SK-N-SH (cell line): ENCODE data around the gene KLHL4. TPM values are rescaled to one million over a fixed set of nuclear protein-coding genes. Genes with fewer than 3 reads are reported as not detected.
"Not testable (repeated sequence)": the region's sequence is repeated elsewhere in the genome, so short reads cannot be mapped to it uniquely, and the experiment has no call there.

Experiments
- CTCF ChIA-PET: fragments of 300-600, 350-600 bp; formaldehyde crosslinking; extraction: SDS; loops from one replicate; lab custom pipeline; 2021; lab: Yijun Ruan, JAX
- POLR2A ChIA-PET: fragments of 350-600 bp; sonication (Branson Sonifier 250); formaldehyde crosslinking; extraction: SDS; loops from one replicate; lab custom pipeline; 2020; ENCODE audit warnings: antibody characterized with exemption, inconsistent platforms; lab: Yijun Ruan, JAX
- DNase-seq: peaks from one replicate; pipeline ENCODE4 v3.0.0; 2012
- H2AFZ ChIP-seq: fragments of 200-600 bp; sonication (generic); 2 replicates; pipeline ENCODE4 v1.8.1; 2016; ENCODE audit warnings: antibody characterized with exemption, mild to moderate bottlenecking, low read depth
- H3F3A ChIP-seq: fragments of 200-600 bp; sonication (generic); replicated peaks from 2 replicates; pipeline ENCODE3; 2016; ENCODE audit warnings: antibody characterized with exemption, mild to moderate bottlenecking; ENCODE audit not compliant: insufficient read depth
- H3K27ac ChIP-seq, 2 experiments: fragments of 200-500 bp in 1 of 2; fragments of 200-600 bp in 1 of 2; sonication (Bioruptor generic) in 1 of 2; sonication (generic), shearing (Covaris generic) in 1 of 2; 2 replicates each; pipeline versions ENCODE4 v1.5.1 to v1.6.1; 2014 to 2016; ENCODE audit warnings: low read depth in 2 of 2, inconsistent platforms in 1 of 2, low read length in 1 of 2, mild to moderate bottlenecking in 1 of 2, mixed read lengths in 1 of 2
- H3K27me3 ChIP-seq: fragments of 200-600 bp; sonication (generic), shearing (Covaris generic); 2 replicates; pipeline ENCODE4 v1.6.1; 2016; ENCODE audit warnings: mixed run types; ENCODE audit not compliant: insufficient read depth
- H3K36me3 ChIP-seq, 2 experiments: fragments of 200-500 bp in 1 of 2; fragments of 200-600 bp in 1 of 2; sonication (Bioruptor generic) in 1 of 2; sonication (generic) in 1 of 2; replicated peaks in 1 of 2; 2 replicates each; pipeline versions ENCODE3 to v1.5.1; 2014 to 2016; ENCODE audit warnings: low read length in 1 of 2, mild to moderate bottlenecking in 1 of 2; ENCODE audit not compliant: insufficient read depth in 2 of 2, control insufficient read depth in 1 of 2
- H3K4me1 ChIP-seq, 2 experiments: fragments of 200-500 bp in 1 of 2; fragments of 200-600 bp in 1 of 2; sonication (Bioruptor generic) in 1 of 2; sonication (generic), shearing (Covaris generic) in 1 of 2; 2 replicates each; pipeline versions ENCODE4 v1.5.1 to v1.6.1; 2014 to 2016; ENCODE audit warnings: low read depth in 1 of 2, low read length in 1 of 2, mixed run types in 1 of 2; ENCODE audit not compliant: insufficient read depth in 2 of 2, control insufficient read depth in 1 of 2
- H3K4me2 ChIP-seq: fragments of 200-600 bp; sonication (generic), shearing (Covaris generic); 2 replicates; pipeline ENCODE4 v1.6.1; 2017; ENCODE audit warnings: mixed run types
- H3K4me3 ChIP-seq, 2 experiments: fragments of 200-500 bp in 1 of 2; fragments of 200-600 bp in 1 of 2; sonication (Bioruptor generic) in 1 of 2; sonication (generic), shearing (Covaris generic) in 1 of 2; 2 replicates each; pipeline versions ENCODE4 v1.5.1 to v1.8.1; 2014 to 2016; ENCODE audit warnings: low read depth in 2 of 2, inconsistent platforms in 1 of 2, low read length in 1 of 2, mild to moderate bottlenecking in 1 of 2, mixed read lengths in 1 of 2, moderate library complexity in 1 of 2
- H3K79me2 ChIP-seq: fragments of 200-600 bp; sonication (generic); 2 replicates; pipeline ENCODE4 v1.8.1; 2017; ENCODE audit warnings: mild to moderate bottlenecking; ENCODE audit not compliant: insufficient read depth
- H3K9ac ChIP-seq: fragments of 200-600 bp; sonication (generic); 2 replicates; pipeline ENCODE4 v1.6.1; 2017; ENCODE audit warnings: mixed run types
- H3K9me2 ChIP-seq: fragments of 200-600 bp; sonication (generic); 2 replicates; pipeline ENCODE4 v1.6.1; 2017; ENCODE audit warnings: mixed run types
- H3K9me3 ChIP-seq: fragments of 200-600 bp; sonication (generic); 2 replicates; pipeline ENCODE4 v1.6.1; 2017; ENCODE audit warnings: mixed run types, mild to moderate bottlenecking, moderate library complexity
- H4K20me1 ChIP-seq: fragments of 200-600 bp; sonication (generic); 2 replicates; pipeline ENCODE4 v1.6.1; 2017; ENCODE audit warnings: mild to moderate bottlenecking, mixed run types; ENCODE audit not compliant: insufficient read depth
- CHD2 ChIP-seq: fragments of 150-350 bp; IDR thresholded peaks from 2 replicates; pipeline ENCODE4 v1.6.1; 2018; ENCODE audit warnings: low read length; ENCODE audit not compliant: partially characterized antibody
- ELF1 ChIP-seq: IDR thresholded peaks from 2 replicates; pipeline ENCODE4 v1.4.0; 2012
- EP300 ChIP-seq, 2 experiments: IDR thresholded peaks; 2 replicates each; pipeline versions ENCODE4 v1.4.0 to v1.6.1; 2012; ENCODE audit warnings: borderline replicate concordance in 1 of 2, low read depth in 1 of 2, low read length in 1 of 2
- JUND ChIP-seq: IDR thresholded peaks from 2 replicates; pipeline ENCODE4 v1.4.0; 2012
- MEF2A ChIP-seq: IDR thresholded peaks from 2 replicates; pipeline ENCODE4 v1.4.0; 2012; ENCODE audit warnings: low read depth, borderline replicate concordance
- MXI1 ChIP-seq: IDR thresholded peaks from 2 replicates; pipeline ENCODE4 v1.6.1; 2012; ENCODE audit warnings: mild to moderate bottlenecking, low read depth, low read length, improper control_type of control experiment
- NRF1 ChIP-seq: IDR thresholded peaks from 2 replicates; pipeline ENCODE4 v1.6.1; 2012; ENCODE audit warnings: low read depth, mild to moderate bottlenecking, low read length
- POLR2AphosphoS5 ChIP-seq: IDR thresholded peaks from 2 replicates; pipeline ENCODE4 v1.6.1; 2012; ENCODE audit warnings: low read depth, low read length
- RCOR1 ChIP-seq: fragments of 150-350 bp; IDR thresholded peaks from 2 replicates; pipeline ENCODE4 v1.6.1; 2017; ENCODE audit warnings: antibody characterized with exemption, low read length
- SMC3 ChIP-seq: IDR thresholded peaks from 2 replicates; pipeline ENCODE4 v1.6.1; 2012; ENCODE audit warnings: low read depth, low read length, improper control_type of control experiment
- TCF12 ChIP-seq: IDR thresholded peaks from 2 replicates; pipeline ENCODE4 v1.4.0; 2012
- USF1 ChIP-seq: IDR thresholded peaks from 2 replicates; pipeline ENCODE4 v1.4.0; 2012; ENCODE audit warnings: low read depth, borderline replicate concordance
- USF2 ChIP-seq: fragments of 150-350 bp; IDR thresholded peaks from 2 replicates; pipeline ENCODE4 v1.6.1; 2017; ENCODE audit warnings: antibody characterized with exemption, low read length, low read depth, borderline replicate concordance
- YY1 ChIP-seq: IDR thresholded peaks from 2 replicates; pipeline ENCODE4 v1.4.0; 2012; ENCODE audit warnings: low read depth, mild to moderate bottlenecking
- WGBS: methylation state at CpG from one replicate; pipeline ENCODE4 v1.1.6; 2017; ENCODE audit warnings: low lambda C conversion rate; 5-methylcytosine and 5-hydroxymethylcytosine counted together
- polyA plus RNA-seq, 3 experiments: library from polyadenylated mRNA; depleted of rRNA; stranded (reverse); fragments of >200 nt; gene quantifications; 2 replicates each; pipeline ENCODE4 v1.2.3, GENCODE V29; 2012
- TF ChIP-seq, protein P1 (sequence below): IDR thresholded peaks from 2 replicates; pipeline ENCODE4; 2012
- TF ChIP-seq, protein P2 (sequence below): fragments of 150-350 bp; IDR thresholded peaks from 2 replicates; pipeline ENCODE4 v1.6.1; 2016; ENCODE audit warnings: mild to moderate bottlenecking, low read depth, low read length

KLHL4 gene
- polyA plus RNA-seq, 1 of the 3 experiments (the other 2 are of a cell fraction): 0.18 TPM

- Histone ChIP-seq H3K4me1 (no peaks in the 10 kb centered on the region), H3K27ac (no peak overlapping the region), H3F3A (no peaks in the 10 kb centered on the region), H3K36me3 (no peaks in the 10 kb centered on the region), H2AFZ (no peak overlapping the region), H3K27me3 (no peaks in the 10 kb centered on the region), H3K4me2 (no peak overlapping the region), H3K9ac (no peak overlapping the region), H3K9me2 (no peaks in the 10 kb centered on the region), H4K20me1 (no peaks in the 10 kb centered on the region), H3K4me3 (no peak overlapping the region), H3K9me3 (no peaks in the 10 kb centered on the region), H3K79me2 (no peaks in the 10 kb centered on the region)
- POLR2A ChIA-PET: no interaction called here
- 3% methylated on average over 1 of the region's 1 CpG for WGBS
- CTCF ChIA-PET: no interaction called here
- no peak for TF ChIP-seq MXI1
- TF ChIP-seq NRF1: no peak
- TF ChIP-seq, protein P1, sequence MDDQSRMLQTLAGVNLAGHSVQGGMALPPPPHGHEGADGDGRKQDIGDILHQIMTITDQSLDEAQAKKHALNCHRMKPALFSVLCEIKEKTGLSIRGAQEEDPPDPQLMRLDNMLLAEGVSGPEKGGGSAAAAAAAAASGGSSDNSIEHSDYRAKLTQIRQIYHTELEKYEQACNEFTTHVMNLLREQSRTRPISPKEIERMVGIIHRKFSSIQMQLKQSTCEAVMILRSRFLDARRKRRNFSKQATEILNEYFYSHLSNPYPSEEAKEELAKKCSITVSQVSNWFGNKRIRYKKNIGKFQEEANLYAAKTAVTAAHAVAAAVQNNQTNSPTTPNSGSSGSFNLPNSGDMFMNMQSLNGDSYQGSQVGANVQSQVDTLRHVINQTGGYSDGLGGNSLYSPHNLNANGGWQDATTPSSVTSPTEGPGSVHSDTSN: no peak
- TF ChIP-seq EP300 (IDR thresholded peaks at IDR 0.05; ENCODE audit: borderline replicate concordance in 1 of 2, low read depth in 1 of 2, low read length in 1 of 2): no peak
- TF ChIP-seq CHD2: no peak
- no peak for TF ChIP-seq MEF2A
- TF ChIP-seq TCF12: no peak
- TF ChIP-seq YY1: no peak
- TF ChIP-seq ELF1: no peak
- TF ChIP-seq, protein P2, sequence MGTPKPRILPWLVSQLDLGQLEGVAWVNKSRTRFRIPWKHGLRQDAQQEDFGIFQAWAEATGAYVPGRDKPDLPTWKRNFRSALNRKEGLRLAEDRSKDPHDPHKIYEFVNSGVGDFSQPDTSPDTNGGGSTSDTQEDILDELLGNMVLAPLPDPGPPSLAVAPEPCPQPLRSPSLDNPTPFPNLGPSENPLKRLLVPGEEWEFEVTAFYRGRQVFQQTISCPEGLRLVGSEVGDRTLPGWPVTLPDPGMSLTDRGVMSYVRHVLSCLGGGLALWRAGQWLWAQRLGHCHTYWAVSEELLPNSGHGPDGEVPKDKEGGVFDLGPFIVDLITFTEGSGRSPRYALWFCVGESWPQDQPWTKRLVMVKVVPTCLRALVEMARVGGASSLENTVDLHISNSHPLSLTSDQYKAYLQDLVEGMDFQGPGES: no peak
- no peak for TF ChIP-seq USF1
- TF ChIP-seq POLR2AphosphoS5: no peak
- no peak for TF ChIP-seq USF2
- no peak for DNase-seq
These were observed 179.8 kb downstream of the KLHL4 start for GRCh38 chrX:87697409-87697808.

DNA sequence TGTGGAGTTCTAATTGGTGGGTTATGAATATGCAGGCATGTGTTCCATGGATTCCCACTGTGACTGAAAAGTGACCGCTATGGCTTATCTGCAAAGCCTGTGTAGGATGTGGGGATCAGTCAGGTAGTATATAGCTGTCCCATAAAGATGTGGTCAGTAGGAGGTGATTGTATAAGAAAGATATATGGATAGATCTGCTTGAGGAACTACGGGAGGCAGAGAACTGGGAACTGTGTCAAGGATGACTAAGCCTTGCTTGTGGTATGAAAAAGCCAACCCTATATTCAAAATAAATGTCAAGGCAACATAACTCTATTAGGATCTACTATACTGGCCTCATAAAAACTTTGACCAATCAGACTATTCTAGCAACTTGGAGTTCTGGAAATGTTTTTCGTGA is 185.2 kb downstream of the KLHL4 start:
- Histone ChIP-seq H3K9me2 (no peaks in the 10 kb centered on the region), H3K4me3 (no peak overlapping the region), H4K20me1 (no peaks in the 10 kb centered on the region), H3K27me3 (no peaks in the 10 kb centered on the region), H3K27ac (no peak overlapping the region), H3K4me1 (no peaks in the 10 kb centered on the region), H3K9ac (no peak overlapping the region), H3K9me3 (no peaks in the 10 kb centered on the region), H3K79me2 (no peaks in the 10 kb centered on the region), H3K36me3 (no peaks in the 10 kb centered on the region), H3K4me2 (no peak overlapping the region), H2AFZ (no peak overlapping the region), H3F3A (no peaks in the 10 kb centered on the region)
- DNase-seq: no peak
- TF ChIP-seq MXI1: no peak
- no peak for TF ChIP-seq EP300 (IDR thresholded peaks at IDR 0.05; ENCODE audit: borderline replicate concordance in 1 of 2, low read depth in 1 of 2, low read length in 1 of 2)
- TF ChIP-seq, protein P2: no peak
- TF ChIP-seq RCOR1: no peak
- no peak for TF ChIP-seq JUND
- no peak for TF ChIP-seq SMC3
- ChIA-PET CTCF (no interaction called here), POLR2A (no interaction called here)
- WGBS: 3% methylated on average over 3 of the region's 3 CpGs

- H2AFZ ChIP-seq, H3K4me2 ChIP-seq, H3K27ac ChIP-seq, H3K4me3 ChIP-seq, POLR2A ChIA-PET, H3K79me2 ChIP-seq, H3K9ac ChIP-seq, H3K36me3 ChIP-seq, DNase-seq, H3K27me3 ChIP-seq, H3F3A ChIP-seq, CTCF ChIA-PET, H3K9me3 ChIP-seq, H3K9me2 ChIP-seq, H3K4me1 ChIP-seq, H4K20me1 ChIP-seq: not testable (repeated sequence)
- 0% methylated on average over 1 of the region's 5 CpGs for WGBS
These were observed 185.9 kb downstream of the KLHL4 start for GRCh38 chrX:87703469-87703868.
